A549 (cell line): ENCODE results near the gene TJP3.

Source experiments
- CTCF ChIP-seq: fragments of >200 bp; sonication (Bioruptor Twin); formaldehyde crosslinking; IDR thresholded peaks from 3 replicates; pipeline ENCODE4 v1.5.1; 2016
- EHMT2 ChIP-seq: fragments of 200-600 bp; sonication (generic); IDR thresholded peaks from 2 replicates; pipeline ENCODE4 v1.6.1; 2016; ENCODE audit warnings: antibody characterized with exemption, low read depth, mild to moderate bottlenecking, moderate library complexity
- EP300 ChIP-seq, 2 experiments: fragments of >200 bp; sonication (Bioruptor Twin); formaldehyde crosslinking; IDR thresholded peaks; 2 replicates in 1 of 2; 3 replicates in 1 of 2; pipeline ENCODE4 v1.6.1; 2016 to 2017
- KDM5A ChIP-seq: fragments of 200-600 bp; sonication (generic); IDR thresholded peaks from 2 replicates; pipeline ENCODE4 v1.6.1; 2016; ENCODE audit warnings: antibody characterized with exemption, mild to moderate bottlenecking
- POLR2A ChIP-seq: IDR thresholded peaks from 2 replicates; pipeline ENCODE4 v1.6.1; 2012; ENCODE audit warnings: mild to moderate bottlenecking, low read length
- REST ChIP-seq: fragments of 200-600 bp; sonication (generic); IDR thresholded peaks from 2 replicates; pipeline ENCODE4 v1.6.1; 2016; ENCODE audit warnings: antibody characterized with exemption, mild to moderate bottlenecking, moderate library complexity
- TF ChIP-seq, protein P1 (sequence below): fragments of 250-450 bp; sonication (Bioruptor Pico); IDR thresholded peaks from 2 replicates; pipeline ENCODE4 v1.5.0; 2021; ENCODE audit warnings: mild to moderate bottlenecking, moderate library complexity, borderline replicate concordance

- TF ChIP-seq REST (no peak), CTCF (no peak), KDM5A (no peak), EP300 (IDR thresholded peaks at IDR 0.05) (no peak), POLR2A (no peak), EHMT2 (no peak)
- TF ChIP-seq, protein P1, sequence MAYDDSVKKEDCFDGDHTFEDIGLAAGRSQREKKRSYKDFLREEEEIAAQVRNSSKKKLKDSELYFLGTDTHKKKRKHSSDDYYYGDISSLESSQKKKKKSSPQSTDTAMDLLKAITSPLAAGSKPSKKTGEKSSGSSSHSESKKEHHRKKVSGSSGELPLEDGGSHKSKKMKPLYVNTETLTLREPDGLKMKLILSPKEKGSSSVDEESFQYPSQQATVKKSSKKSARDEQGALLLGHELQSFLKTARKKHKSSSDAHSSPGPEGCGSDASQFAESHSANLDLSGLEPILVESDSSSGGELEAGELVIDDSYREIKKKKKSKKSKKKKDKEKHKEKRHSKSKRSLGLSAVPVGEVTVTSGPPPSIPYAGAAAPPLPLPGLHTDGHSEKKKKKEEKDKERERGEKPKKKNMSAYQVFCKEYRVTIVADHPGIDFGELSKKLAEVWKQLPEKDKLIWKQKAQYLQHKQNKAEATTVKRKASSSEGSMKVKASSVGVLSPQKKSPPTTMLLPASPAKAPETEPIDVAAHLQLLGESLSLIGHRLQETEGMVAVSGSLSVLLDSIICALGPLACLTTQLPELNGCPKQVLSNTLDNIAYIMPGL (CRISPR knock-in tag): no peak
Measured at GRCh38 chr19:3768015-3768747, 60.0 kb downstream of the TJP3 start.
